Measurements from ENCODE around the gene TUBA3D.
"Not testable (repeated sequence)": the region's sequence is repeated elsewhere in the genome, so short reads cannot be mapped to it uniquely, and the experiment has no call there.

DNA sequence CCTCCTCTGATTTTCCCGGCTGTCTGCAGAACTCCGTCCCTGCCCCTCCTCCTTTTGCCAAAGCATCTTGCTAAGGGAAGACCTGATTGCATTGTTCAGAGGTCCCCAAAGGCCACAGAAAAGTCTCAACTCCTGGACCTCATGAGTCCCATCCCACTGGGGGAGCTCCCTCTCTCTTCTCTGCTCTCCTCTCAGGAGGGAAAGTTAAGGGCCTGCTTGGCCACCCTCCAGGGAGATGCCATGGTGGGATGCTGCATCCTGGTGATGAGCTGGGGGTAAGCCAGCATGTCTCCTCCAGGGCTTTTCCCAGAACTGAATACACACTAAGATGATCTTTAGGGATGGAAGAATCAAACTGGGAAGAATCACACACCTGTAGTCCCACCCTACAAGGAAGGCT lies 2.7 kb upstream of the TUBA3D start:
- TF ChIP-seq, protein P1, sequence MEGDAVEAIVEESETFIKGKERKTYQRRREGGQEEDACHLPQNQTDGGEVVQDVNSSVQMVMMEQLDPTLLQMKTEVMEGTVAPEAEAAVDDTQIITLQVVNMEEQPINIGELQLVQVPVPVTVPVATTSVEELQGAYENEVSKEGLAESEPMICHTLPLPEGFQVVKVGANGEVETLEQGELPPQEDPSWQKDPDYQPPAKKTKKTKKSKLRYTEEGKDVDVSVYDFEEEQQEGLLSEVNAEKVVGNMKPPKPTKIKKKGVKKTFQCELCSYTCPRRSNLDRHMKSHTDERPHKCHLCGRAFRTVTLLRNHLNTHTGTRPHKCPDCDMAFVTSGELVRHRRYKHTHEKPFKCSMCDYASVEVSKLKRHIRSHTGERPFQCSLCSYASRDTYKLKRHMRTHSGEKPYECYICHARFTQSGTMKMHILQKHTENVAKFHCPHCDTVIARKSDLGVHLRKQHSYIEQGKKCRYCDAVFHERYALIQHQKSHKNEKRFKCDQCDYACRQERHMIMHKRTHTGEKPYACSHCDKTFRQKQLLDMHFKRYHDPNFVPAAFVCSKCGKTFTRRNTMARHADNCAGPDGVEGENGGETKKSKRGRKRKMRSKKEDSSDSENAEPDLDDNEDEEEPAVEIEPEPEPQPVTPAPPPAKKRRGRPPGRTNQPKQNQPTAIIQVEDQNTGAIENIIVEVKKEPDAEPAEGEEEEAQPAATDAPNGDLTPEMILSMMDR (IDR thresholded peaks at IDR 0.05): not testable (repeated sequence)
- not testable (repeated sequence) for TF ChIP-seq SIN3A (IDR thresholded peaks at IDR 0.05; ENCODE audit: borderline replicate concordance, insufficient read depth, low read depth, low read length)
- TF ChIP-seq, protein P2, sequence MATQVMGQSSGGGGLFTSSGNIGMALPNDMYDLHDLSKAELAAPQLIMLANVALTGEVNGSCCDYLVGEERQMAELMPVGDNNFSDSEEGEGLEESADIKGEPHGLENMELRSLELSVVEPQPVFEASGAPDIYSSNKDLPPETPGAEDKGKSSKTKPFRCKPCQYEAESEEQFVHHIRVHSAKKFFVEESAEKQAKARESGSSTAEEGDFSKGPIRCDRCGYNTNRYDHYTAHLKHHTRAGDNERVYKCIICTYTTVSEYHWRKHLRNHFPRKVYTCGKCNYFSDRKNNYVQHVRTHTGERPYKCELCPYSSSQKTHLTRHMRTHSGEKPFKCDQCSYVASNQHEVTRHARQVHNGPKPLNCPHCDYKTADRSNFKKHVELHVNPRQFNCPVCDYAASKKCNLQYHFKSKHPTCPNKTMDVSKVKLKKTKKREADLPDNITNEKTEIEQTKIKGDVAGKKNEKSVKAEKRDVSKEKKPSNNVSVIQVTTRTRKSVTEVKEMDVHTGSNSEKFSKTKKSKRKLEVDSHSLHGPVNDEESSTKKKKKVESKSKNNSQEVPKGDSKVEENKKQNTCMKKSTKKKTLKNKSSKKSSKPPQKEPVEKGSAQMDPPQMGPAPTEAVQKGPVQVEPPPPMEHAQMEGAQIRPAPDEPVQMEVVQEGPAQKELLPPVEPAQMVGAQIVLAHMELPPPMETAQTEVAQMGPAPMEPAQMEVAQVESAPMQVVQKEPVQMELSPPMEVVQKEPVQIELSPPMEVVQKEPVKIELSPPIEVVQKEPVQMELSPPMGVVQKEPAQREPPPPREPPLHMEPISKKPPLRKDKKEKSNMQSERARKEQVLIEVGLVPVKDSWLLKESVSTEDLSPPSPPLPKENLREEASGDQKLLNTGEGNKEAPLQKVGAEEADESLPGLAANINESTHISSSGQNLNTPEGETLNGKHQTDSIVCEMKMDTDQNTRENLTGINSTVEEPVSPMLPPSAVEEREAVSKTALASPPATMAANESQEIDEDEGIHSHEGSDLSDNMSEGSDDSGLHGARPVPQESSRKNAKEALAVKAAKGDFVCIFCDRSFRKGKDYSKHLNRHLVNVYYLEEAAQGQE (IDR thresholded peaks at IDR 0.05; ENCODE audit: insufficient read depth in 1 of 2, low read depth in 2 of 2, low read length in 1 of 2): not testable (repeated sequence)
